Neural cell (in vitro differentiated cells): Measurements from ENCODE around the gene SLC30A7. TPM values are rescaled to one million over a fixed set of nuclear protein-coding genes. Genes with fewer than 3 reads are reported as not detected.

ENCODE experiments used
- H2AFZ ChIP-seq: fragments of 200-600, 300-800 bp; sonication (generic), shearing (Covaris generic); 2 replicates; pipeline ENCODE4 v1.6.0; 2014; ENCODE audit warnings: low read depth, mild to moderate bottlenecking, antibody characterized with exemption, low read length, moderate library complexity
- H3F3A ChIP-seq: fragments of 200-600 bp; shearing (Covaris generic); 2 replicates; pipeline ENCODE4 v1.6.1; 2016; ENCODE audit warnings: mild to moderate bottlenecking, moderate library complexity, mixed read lengths, antibody characterized with exemption, low read length; ENCODE audit not compliant: insufficient read depth, poor library complexity, severe bottlenecking
- H3K27ac ChIP-seq: fragments of 200-600, 300-800 bp; sonication (generic), shearing (Covaris generic); 2 replicates; pipeline ENCODE4 v1.5.1; 2014; ENCODE audit warnings: mild to moderate bottlenecking, low read length, moderate library complexity
- H3K27me3 ChIP-seq: fragments of 300-800, 200-600 bp; sonication (generic), shearing (Covaris generic); 2 replicates; pipeline ENCODE4 v1.6.0; 2014; ENCODE audit warnings: mild to moderate bottlenecking, low read depth, low read length, moderate library complexity; ENCODE audit not compliant: insufficient read depth
- H3K36me3 ChIP-seq: fragments of 300-800, 200-600 bp; sonication (generic), shearing (Covaris generic); 2 replicates; pipeline ENCODE4 v1.5.1; 2014; ENCODE audit warnings: mild to moderate bottlenecking, antibody characterized with exemption, low read length, moderate library complexity; ENCODE audit not compliant: insufficient read depth
- H3K4me2 ChIP-seq: fragments of 300-800, 200-600 bp; sonication (generic), shearing (Covaris generic); 2 replicates; pipeline ENCODE4 v1.6.0; 2014; ENCODE audit warnings: mild to moderate bottlenecking, low read length
- H3K4me3 ChIP-seq: fragments of 300-800, 200-600 bp; sonication (generic), shearing (Covaris generic); 2 replicates; pipeline ENCODE4 v1.5.1; 2014; ENCODE audit warnings: mild to moderate bottlenecking, low read length, moderate library complexity
- H3K79me2 ChIP-seq: fragments of 200-600 bp; shearing (Covaris generic); replicated peaks from 2 replicates; pipeline ENCODE4 v1.6.0; 2014; ENCODE audit warnings: mild to moderate bottlenecking, low read length, moderate library complexity; ENCODE audit not compliant: insufficient read depth
- H3K9ac ChIP-seq: fragments of 300-800, 200-600 bp; sonication (generic), shearing (Covaris generic); 2 replicates; pipeline ENCODE4 v1.6.1; 2016; ENCODE audit warnings: mild to moderate bottlenecking, low read length, mixed read lengths
- H3K9me2 ChIP-seq: fragments of 200-600 bp; shearing (Covaris generic); 2 replicates; pipeline ENCODE4 v1.6.1; 2016; ENCODE audit warnings: mild to moderate bottlenecking, low read length, mixed read lengths; ENCODE audit not compliant: insufficient read depth
- H3K9me3 ChIP-seq: fragments of 200-600, 300-800 bp; sonication (generic), shearing (Covaris generic); 2 replicates; pipeline ENCODE4 v1.6.1; 2016; ENCODE audit warnings: mild to moderate bottlenecking, mixed run types, low read length, moderate library complexity, mixed read lengths
- H4K20me1 ChIP-seq: fragments of 200-600 bp; shearing (Covaris generic); 2 replicates; pipeline ENCODE4 v1.6.1; 2016; ENCODE audit warnings: mild to moderate bottlenecking, mixed run types; ENCODE audit not compliant: insufficient read depth
- EP300 ChIP-seq: fragments of 450-650 bp; conservative IDR thresholded peaks from 2 replicates; pipeline ENCODE4 v1.6.1; 2014; ENCODE audit warnings: antibody characterized with exemption, mild to moderate bottlenecking, moderate library complexity; ENCODE audit not compliant: poor library complexity, severe bottlenecking
- EZH2 ChIP-seq: fragments of 200-600, 300-800 bp; shearing (Covaris generic), sonication (generic); IDR thresholded peaks from 2 replicates; pipeline ENCODE4 v1.6.1; 2014; ENCODE audit warnings: antibody characterized with exemption, low read length, borderline replicate concordance, mild to moderate bottlenecking; ENCODE audit not compliant: insufficient read depth, poor library complexity, severe bottlenecking
- MXI1 ChIP-seq: fragments of 450-650 bp; conservative IDR thresholded peaks from 2 replicates; pipeline ENCODE4 v1.6.1; 2014; ENCODE audit warnings: antibody characterized with exemption, mild to moderate bottlenecking; ENCODE audit not compliant: poor library complexity, severe bottlenecking
- POLR2AphosphoS5 ChIP-seq: IDR thresholded peaks from 2 replicates; pipeline ENCODE4 v1.6.1; 2012
- RAD21 ChIP-seq: fragments of 450-650 bp; conservative IDR thresholded peaks from 2 replicates; pipeline ENCODE4 v1.6.1; 2014; ENCODE audit warnings: antibody characterized with exemption, mild to moderate bottlenecking, moderate library complexity
- SMC3 ChIP-seq: fragments of 450-650 bp; conservative IDR thresholded peaks from 2 replicates; pipeline ENCODE4 v1.6.1; 2014; ENCODE audit warnings: antibody characterized with exemption, mild to moderate bottlenecking, moderate library complexity; ENCODE audit not compliant: poor library complexity
- TAF1 ChIP-seq: IDR thresholded peaks from 2 replicates; pipeline ENCODE4 v1.6.1; 2012; ENCODE audit warnings: low read depth
- polyA plus RNA-seq: library from polyadenylated mRNA; depleted of rRNA; stranded (reverse); fragments of >200 nt; gene quantifications from 2 replicates; pipeline ENCODE4 v1.2.3, GENCODE V29; 2014
- TF ChIP-seq, protein P1 (sequence below): IDR thresholded peaks from 2 replicates; pipeline ENCODE4 v1.6.1; 2012; ENCODE audit warnings: borderline replicate concordance
- TF ChIP-seq, protein P2 (sequence below): fragments of 450-650 bp; IDR thresholded peaks from 2 replicates; pipeline ENCODE4 v1.5.1; 2014; ENCODE audit warnings: antibody characterized with exemption, mild to moderate bottlenecking, moderate library complexity; ENCODE audit not compliant: poor library complexity, severe bottlenecking

Gene SLC30A7
- polyA plus RNA-seq, 1 donor from 2014 or later, result 19.8 TPM

DNA sequence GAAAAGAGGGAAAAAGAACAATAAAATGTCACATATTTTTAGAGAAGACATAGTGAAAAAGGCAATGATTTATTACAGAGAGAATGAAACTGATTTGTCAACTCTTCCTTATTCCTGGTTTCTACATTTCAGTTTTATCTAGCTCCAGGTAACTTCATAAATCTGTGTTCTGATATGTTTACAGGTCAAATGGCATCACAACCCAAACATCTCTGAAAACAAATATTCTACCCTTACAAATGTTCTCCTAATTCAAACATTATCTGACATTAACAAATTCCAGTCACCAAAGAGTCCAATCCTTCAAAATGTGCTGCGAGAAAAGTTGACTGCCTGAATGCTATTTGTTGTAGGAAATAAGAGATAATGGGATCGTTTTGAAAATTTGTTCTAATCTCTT, 21.5 kb upstream of the SLC30A7 start:
- no peak overlapping the region for H3K9ac ChIP-seq
- TF ChIP-seq, protein P1, sequence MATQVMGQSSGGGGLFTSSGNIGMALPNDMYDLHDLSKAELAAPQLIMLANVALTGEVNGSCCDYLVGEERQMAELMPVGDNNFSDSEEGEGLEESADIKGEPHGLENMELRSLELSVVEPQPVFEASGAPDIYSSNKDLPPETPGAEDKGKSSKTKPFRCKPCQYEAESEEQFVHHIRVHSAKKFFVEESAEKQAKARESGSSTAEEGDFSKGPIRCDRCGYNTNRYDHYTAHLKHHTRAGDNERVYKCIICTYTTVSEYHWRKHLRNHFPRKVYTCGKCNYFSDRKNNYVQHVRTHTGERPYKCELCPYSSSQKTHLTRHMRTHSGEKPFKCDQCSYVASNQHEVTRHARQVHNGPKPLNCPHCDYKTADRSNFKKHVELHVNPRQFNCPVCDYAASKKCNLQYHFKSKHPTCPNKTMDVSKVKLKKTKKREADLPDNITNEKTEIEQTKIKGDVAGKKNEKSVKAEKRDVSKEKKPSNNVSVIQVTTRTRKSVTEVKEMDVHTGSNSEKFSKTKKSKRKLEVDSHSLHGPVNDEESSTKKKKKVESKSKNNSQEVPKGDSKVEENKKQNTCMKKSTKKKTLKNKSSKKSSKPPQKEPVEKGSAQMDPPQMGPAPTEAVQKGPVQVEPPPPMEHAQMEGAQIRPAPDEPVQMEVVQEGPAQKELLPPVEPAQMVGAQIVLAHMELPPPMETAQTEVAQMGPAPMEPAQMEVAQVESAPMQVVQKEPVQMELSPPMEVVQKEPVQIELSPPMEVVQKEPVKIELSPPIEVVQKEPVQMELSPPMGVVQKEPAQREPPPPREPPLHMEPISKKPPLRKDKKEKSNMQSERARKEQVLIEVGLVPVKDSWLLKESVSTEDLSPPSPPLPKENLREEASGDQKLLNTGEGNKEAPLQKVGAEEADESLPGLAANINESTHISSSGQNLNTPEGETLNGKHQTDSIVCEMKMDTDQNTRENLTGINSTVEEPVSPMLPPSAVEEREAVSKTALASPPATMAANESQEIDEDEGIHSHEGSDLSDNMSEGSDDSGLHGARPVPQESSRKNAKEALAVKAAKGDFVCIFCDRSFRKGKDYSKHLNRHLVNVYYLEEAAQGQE, result no peak
- no peak for TF ChIP-seq RAD21
- TF ChIP-seq SMC3, result no peak
- no peak for TF ChIP-seq TAF1
- TF ChIP-seq EP300, result no peak
- TF ChIP-seq POLR2AphosphoS5, result no peak
- TF ChIP-seq MXI1, result no peak
- TF ChIP-seq EZH2, result no peak
- TF ChIP-seq, protein P2, sequence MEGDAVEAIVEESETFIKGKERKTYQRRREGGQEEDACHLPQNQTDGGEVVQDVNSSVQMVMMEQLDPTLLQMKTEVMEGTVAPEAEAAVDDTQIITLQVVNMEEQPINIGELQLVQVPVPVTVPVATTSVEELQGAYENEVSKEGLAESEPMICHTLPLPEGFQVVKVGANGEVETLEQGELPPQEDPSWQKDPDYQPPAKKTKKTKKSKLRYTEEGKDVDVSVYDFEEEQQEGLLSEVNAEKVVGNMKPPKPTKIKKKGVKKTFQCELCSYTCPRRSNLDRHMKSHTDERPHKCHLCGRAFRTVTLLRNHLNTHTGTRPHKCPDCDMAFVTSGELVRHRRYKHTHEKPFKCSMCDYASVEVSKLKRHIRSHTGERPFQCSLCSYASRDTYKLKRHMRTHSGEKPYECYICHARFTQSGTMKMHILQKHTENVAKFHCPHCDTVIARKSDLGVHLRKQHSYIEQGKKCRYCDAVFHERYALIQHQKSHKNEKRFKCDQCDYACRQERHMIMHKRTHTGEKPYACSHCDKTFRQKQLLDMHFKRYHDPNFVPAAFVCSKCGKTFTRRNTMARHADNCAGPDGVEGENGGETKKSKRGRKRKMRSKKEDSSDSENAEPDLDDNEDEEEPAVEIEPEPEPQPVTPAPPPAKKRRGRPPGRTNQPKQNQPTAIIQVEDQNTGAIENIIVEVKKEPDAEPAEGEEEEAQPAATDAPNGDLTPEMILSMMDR, result no peak
- H3K4me3 ChIP-seq, result no peak overlapping the region
- H4K20me1 ChIP-seq, result no peaks in the 10 kb centered on the region
- H3K9me3 ChIP-seq, result no peaks in the 10 kb centered on the region
- H3K9me2 ChIP-seq, result no peaks in the 10 kb centered on the region
- H3K36me3 ChIP-seq, result peaks cover 4% of the 10 kb centered on the region
- no peak overlapping the region for H3K4me2 ChIP-seq
- no peaks in the 10 kb centered on the region for H3K27me3 ChIP-seq
- no peak overlapping the region for H2AFZ ChIP-seq
- H3F3A ChIP-seq, result no peaks in the 10 kb centered on the region
- no peaks in the 10 kb centered on the region for H3K79me2 ChIP-seq
- no peak overlapping the region for H3K27ac ChIP-seq

DNA sequence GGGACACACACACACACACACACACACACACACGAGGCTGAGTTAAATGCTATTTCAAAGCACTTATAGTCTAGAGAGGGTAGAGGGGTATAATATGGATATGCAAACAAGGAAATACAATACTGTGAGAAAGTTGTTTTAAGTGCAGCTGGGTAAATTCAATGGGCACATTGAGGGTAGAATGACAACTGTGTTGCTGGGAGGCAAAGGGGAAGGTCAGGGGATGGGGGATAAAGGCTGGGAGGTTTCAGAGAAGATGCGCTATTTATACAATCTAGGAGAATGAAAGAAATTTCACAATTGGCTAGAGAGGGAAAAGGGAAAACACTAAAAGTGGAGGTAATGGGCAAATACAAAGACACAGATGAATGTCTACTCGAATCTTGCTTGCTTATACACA, 20.7 kb upstream of the SLC30A7 start:
- Histone ChIP-seq H3K27me3 (no peaks in the 10 kb centered on the region), H3K27ac (no peak overlapping the region)
- TF ChIP-seq, protein P2, result no peak
- TF ChIP-seq, protein P1, result no peak
- TF ChIP-seq TAF1, result no peak
- TF ChIP-seq EP300, result no peak
- no peak for TF ChIP-seq EZH2
- no peak for TF ChIP-seq RAD21
- no peak for TF ChIP-seq MXI1
- TF ChIP-seq SMC3, result no peak
- TF ChIP-seq POLR2AphosphoS5, result no peak

More for the DNA sequence above, 20.7 kb upstream of the SLC30A7 start:
- Histone ChIP-seq H2AFZ (no peak overlapping the region), H3K9ac (no peak overlapping the region), H3K79me2 (no peaks in the 10 kb centered on the region), H3K9me2 (no peaks in the 10 kb centered on the region), H3K4me3 (no peak overlapping the region), H3K9me3 (no peaks in the 10 kb centered on the region), H3F3A (no peaks in the 10 kb centered on the region), H3K4me2 (no peak overlapping the region), H3K36me3 (peaks cover 4% of the 10 kb centered on the region), H4K20me1 (no peaks in the 10 kb centered on the region)
